CD4-positive, CD25-positive, alpha-beta regulatory T cell (primary cell): ENCODE results near the gene LRRC74B. TPM values are rescaled to one million over a fixed set of nuclear protein-coding genes. Genes with fewer than 3 reads are reported as not detected.

Experiments used
- ATAC-seq, 2 donors: fragments of 150-1000 bp; cut with Tn5 transposase; one replicate each; pipeline ENCODE4 v1.10.0; 2021; ENCODE audit warnings: low read depth in 2 of 2, moderate number of reproducible peaks in 2 of 2, moderate library complexity in 1 of 2
- DNase-seq, 3 donors: peaks; one replicate each; pipeline versions ENCODE4 v3.0.0 to v3.0.0-alpha.2; 2012 to 2022; ENCODE audit warnings: mixed read lengths in 1 of 3
- H3K27ac ChIP-seq: one replicate; pipeline ENCODE4 v1.7.0; 2013; ENCODE audit warnings: mild to moderate bottlenecking, low read length; ENCODE audit not compliant: insufficient read depth, poor library complexity, severe bottlenecking
- H3K27me3 ChIP-seq: one replicate; pipeline ENCODE4 v1.7.0; 2013; ENCODE audit warnings: low read length; ENCODE audit not compliant: control insufficient read depth, insufficient read depth
- H3K36me3 ChIP-seq: one replicate; pipeline ENCODE4 v1.7.0; 2013; ENCODE audit warnings: mild to moderate bottlenecking, low read length, moderate library complexity; ENCODE audit not compliant: control insufficient read depth, insufficient read depth
- H3K4me1 ChIP-seq: 2 replicates; pipeline ENCODE4 v1.7.0; 2013; ENCODE audit warnings: mild to moderate bottlenecking, low read length; ENCODE audit not compliant: insufficient read depth, control insufficient read depth, poor library complexity, severe bottlenecking
- H3K4me3 ChIP-seq: one replicate; pipeline ENCODE4 v1.7.0; 2013; ENCODE audit warnings: low read depth, mild to moderate bottlenecking, low read length, moderate library complexity
- H3K9me3 ChIP-seq, 2 experiments: 1 replicate in 1 of 2; 2 replicates in 1 of 2; pipeline ENCODE4 v1.7.0; 2013; ENCODE audit warnings: low read length in 2 of 2, mild to moderate bottlenecking in 1 of 2, moderate library complexity in 1 of 2; ENCODE audit not compliant: control insufficient read depth in 2 of 2
- H3K27ac Mint-ChIP-seq, 3 donors: one replicate each; pipeline ENCODE4 v1.8.0; 2020 to 2022; ENCODE audit warnings: mild to moderate bottlenecking in 3 of 3, mixed read lengths in 3 of 3, moderate library complexity in 2 of 3
- H3K27me3 Mint-ChIP-seq: one replicate; pipeline ENCODE4 v1.8.0; 2022; ENCODE audit warnings: mild to moderate bottlenecking, mixed read lengths
- H3K36me3 Mint-ChIP-seq: one replicate; pipeline ENCODE4 v1.8.0; 2020; ENCODE audit warnings: mixed read lengths
- H3K4me1 Mint-ChIP-seq, 4 donors: one replicate each; pipeline ENCODE4 v1.8.0; 2020 to 2022; ENCODE audit warnings: mixed read lengths in 4 of 4, mild to moderate bottlenecking in 1 of 4
- H3K4me3 Mint-ChIP-seq, 4 donors: one replicate each; pipeline ENCODE4 v1.8.0; 2020 to 2022; ENCODE audit warnings: mild to moderate bottlenecking in 4 of 4, mixed read lengths in 4 of 4, moderate library complexity in 3 of 4
- H3K9me3 Mint-ChIP-seq, 7 donors: one replicate each; pipeline ENCODE4 v1.8.0; 2020 to 2022; ENCODE audit warnings: mixed read lengths in 7 of 7, mild to moderate bottlenecking in 3 of 7, moderate library complexity in 2 of 7
- polyA plus RNA-seq, 4 donors: library from polyadenylated mRNA; unstranded; fragments of 300-500 nt; fragmentation: Illumina TruSeq; gene quantifications; one replicate each; pipeline ENCODE4 v1.2.3, GENCODE V29; 2021
- total RNA-seq: library from RNA; stranded (reverse); gene quantifications from one replicate; pipeline ENCODE4 v1.2.3, GENCODE V29; 2022

LRRC74B gene
- total and polyA plus RNA-seq, 5 donors from 2014 or later = 0.10 TPM; not detected in 4

GRCh38 chr22:21098099-21098671, 52.4 kb downstream of the LRRC74B start:
- Histone ChIP-seq H3K4me3 (no peak overlapping the region), H3K36me3 (no peaks in the 10 kb centered on the region), H3K27me3 (peaks cover 2% of the 10 kb centered on the region), H3K27ac (no peak overlapping the region), H3K4me1 (peaks cover 4% of the 10 kb centered on the region), H3K9me3 (no peaks in the 10 kb centered on the region)
- Mint-ChIP-seq H3K27me3 (peaks cover 17% of the 10 kb centered on the region), H3K27ac (no peak overlapping the region), H3K4me1 (peaks cover 0 to 8% (median 6%) of the 10 kb centered on the region in 4 donors), H3K36me3 (peaks cover 4% of the 10 kb centered on the region), H3K9me3 (peaks cover 0 to 1% (median 0%) of the 10 kb centered on the region in 7 donors), H3K4me3 (no peak overlapping the region)
- no peak for ATAC-seq
- peak in 1 of 3 donors; percentile 17 for DNase-seq

GRCh38 chr22:21099578-21099977, 53.8 kb downstream of the LRRC74B start:
- Histone ChIP-seq H3K27ac (no peak overlapping the region), H3K4me3 (no peak overlapping the region), H3K9me3 (no peaks in the 10 kb centered on the region), H3K27me3 (peaks cover 2% of the 10 kb centered on the region), H3K36me3 (no peaks in the 10 kb centered on the region), H3K4me1 (peaks cover 4% of the 10 kb centered on the region)
- Mint-ChIP-seq H3K4me1 (peaks cover 0 to 10% (median 6%) of the 10 kb centered on the region in 4 donors), H3K27me3 (peaks cover 7% of the 10 kb centered on the region), H3K36me3 (peaks cover 4% of the 10 kb centered on the region), H3K4me3 (no peak overlapping the region), H3K27ac (no peak overlapping the region), H3K9me3 (peaks cover 0 to 1% (median 0%) of the 10 kb centered on the region in 7 donors)
- ATAC-seq (no peak), DNase-seq (no peak)

- H3K4me3 ChIP-seq = no peak overlapping the region
- peaks cover 2% of the 10 kb centered on the region for H3K27me3 ChIP-seq
- H3K4me3 Mint-ChIP-seq = no peak overlapping the region
- DNase-seq (no peak), ATAC-seq (no peak)
- H3K4me1 Mint-ChIP-seq = peaks cover 0 to 10% (median 6%) of the 10 kb centered on the region in 4 donors
- peaks cover 4% of the 10 kb centered on the region for H3K36me3 Mint-ChIP-seq
- H3K4me1 ChIP-seq = peaks cover 4% of the 10 kb centered on the region
- H3K27ac Mint-ChIP-seq = no peak overlapping the region
- peaks cover 0 to 1% (median 0%) of the 10 kb centered on the region in 7 donors for H3K9me3 Mint-ChIP-seq
- peaks cover 14% of the 10 kb centered on the region for H3K27me3 Mint-ChIP-seq
- no peaks in the 10 kb centered on the region for H3K36me3 ChIP-seq
- H3K27ac ChIP-seq = no peak overlapping the region
- H3K9me3 ChIP-seq = no peaks in the 10 kb centered on the region
Observed at GRCh38 chr22:21100149-21101032, 54.6 kb downstream of the LRRC74B start.

- no peak overlapping the region for H3K27ac ChIP-seq
- Mint-ChIP-seq H3K27ac (no peak overlapping the region), H3K4me3 (no peak overlapping the region), H3K27me3 (peaks cover 22% of the 10 kb centered on the region), H3K36me3 (peaks cover 4% of the 10 kb centered on the region), H3K9me3 (peaks cover 0 to 1% (median 0%) of the 10 kb centered on the region in 7 donors), H3K4me1 (peaks cover 0 to 10% (median 6%) of the 10 kb centered on the region in 4 donors)
- no peaks in the 10 kb centered on the region for H3K36me3 ChIP-seq
- H3K9me3 ChIP-seq = no peaks in the 10 kb centered on the region
- H3K27me3 ChIP-seq = peaks cover 5% of the 10 kb centered on the region
- ATAC-seq (no peak), DNase-seq (no peak)
- H3K4me1 ChIP-seq = peaks cover 4% of the 10 kb centered on the region
- H3K4me3 ChIP-seq = no peak overlapping the region
Observed at GRCh38 chr22:21101877-21102638, 56.3 kb downstream of the LRRC74B start.

GRCh38 chr22:21102659-21103267, 57.0 kb downstream of the LRRC74B start:
- H3K4me3 Mint-ChIP-seq = no peak overlapping the region
- H3K27ac Mint-ChIP-seq = no peak overlapping the region
- Histone ChIP-seq H3K36me3 (no peaks in the 10 kb centered on the region), H3K9me3 (no peaks in the 10 kb centered on the region), H3K4me1 (peaks cover 4% of the 10 kb centered on the region), H3K27ac (no peak overlapping the region), H3K4me3 (no peak overlapping the region), H3K27me3 (peaks cover 5% of the 10 kb centered on the region)
- H3K27me3 Mint-ChIP-seq = peaks cover 25% of the 10 kb centered on the region
- peaks cover 0 to 10% (median 6%) of the 10 kb centered on the region in 4 donors for H3K4me1 Mint-ChIP-seq
- H3K36me3 Mint-ChIP-seq = peaks cover 4% of the 10 kb centered on the region
- H3K9me3 Mint-ChIP-seq = peaks cover 0 to 1% (median 0%) of the 10 kb centered on the region in 7 donors
- ATAC-seq = peak; percentile 79
- DNase-seq = peak; percentile 44 to 68 (median 57)

- Mint-ChIP-seq H3K27me3 (peaks cover 30% of the 10 kb centered on the region), H3K9me3 (peaks cover 0 to 1% (median 0%) of the 10 kb centered on the region in 7 donors), H3K4me1 (peaks cover 0 to 10% (median 6%) of the 10 kb centered on the region in 4 donors), H3K27ac (peak overlapping the region in 1 of 3 donors; percentile 65), H3K36me3 (no peaks in the 10 kb centered on the region), H3K4me3 (no peak overlapping the region)
- H3K4me1 ChIP-seq = peaks cover 4% of the 10 kb centered on the region
- DNase-seq (no peak), ATAC-seq (no peak)
- H3K27ac ChIP-seq = no peak overlapping the region
- H3K27me3 ChIP-seq = peaks cover 7% of the 10 kb centered on the region
- no peaks in the 10 kb centered on the region for H3K9me3 ChIP-seq
- H3K36me3 ChIP-seq = no peaks in the 10 kb centered on the region
- no peak overlapping the region for H3K4me3 ChIP-seq
Observed at GRCh38 chr22:21103633-21104032, 57.9 kb downstream of the LRRC74B start.

- Mint-ChIP-seq H3K4me3 (peak overlapping the region in 1 of 4 donors; percentile 44), H3K9me3 (peaks cover 0 to 1% (median 0%) of the 10 kb centered on the region in 7 donors), H3K27ac (peak overlapping the region in 1 of 3 donors; percentile 65), H3K36me3 (no peaks in the 10 kb centered on the region), H3K4me1 (peaks cover 0 to 10% (median 6%) of the 10 kb centered on the region in 4 donors), H3K27me3 (peaks cover 30% of the 10 kb centered on the region)
- no peaks in the 10 kb centered on the region for H3K36me3 ChIP-seq
- H3K4me3 ChIP-seq = no peak overlapping the region
- DNase-seq (no peak), ATAC-seq (no peak)
- H3K9me3 ChIP-seq = no peaks in the 10 kb centered on the region
- H3K4me1 ChIP-seq = peaks cover 4% of the 10 kb centered on the region
- H3K27ac ChIP-seq = no peak overlapping the region
- peaks cover 7% of the 10 kb centered on the region for H3K27me3 ChIP-seq
Observed at GRCh38 chr22:21104126-21104691, 58.5 kb downstream of the LRRC74B start.
